Endothelial cell of umbilical vein (primary cell): ENCODE results near the gene CHST11. TPM values are rescaled to one million over a fixed set of nuclear protein-coding genes. Genes with fewer than 3 reads are reported as not detected.

Source experiments
- BruUV-seq: library from RNA; stranded (reverse); fragments of 400-500 nt; replicated peaks from 2 replicates; lab custom pipeline; 2021; lab: Mats Ljungman, UMichigan
- CTCF ChIA-PET: fragments of 300-600, 350-600 bp; sonication (Branson Sonifier 250); formaldehyde crosslinking; loops from one replicate; lab custom pipeline; 2021; ENCODE audit warnings: antibody characterized with exemption, inconsistent platforms; lab: Charles Lee
- POLR2A ChIA-PET: fragments of 300-600, 350-600 bp; sonication (Branson Sonifier 250); formaldehyde crosslinking; loops from one replicate; lab custom pipeline; 2021; ENCODE audit warnings: antibody characterized with exemption, inconsistent platforms; lab: Charles Lee
- DNase-seq: peaks from one replicate; pipeline ENCODE4 v3.0.0-alpha.2; 2011; ENCODE audit warnings: low read depth, low spot score
- FAIRE-seq: peaks from 2 replicates; lab custom pipeline; 2011; peaks lifted over from hg19 to GRCh38; lab: Jason Lieb, UNC
- H2AFZ ChIP-seq: 2 replicates; pipeline ENCODE4 v1.6.0; 2012; ENCODE audit warnings: low read depth, low read length, control low read depth, inconsistent platforms
- H3K27ac ChIP-seq: 2 replicates; pipeline ENCODE4 v1.5.1; 2011; ENCODE audit warnings: low read depth, mild to moderate bottlenecking, control low read depth, low read length, moderate library complexity; ENCODE audit not compliant: insufficient read depth
- H3K27me3 ChIP-seq, 2 experiments: 2 replicates each; pipeline versions ENCODE4 v1.6.0 to v1.6.1; 2011; ENCODE audit warnings: low read length in 2 of 2, mixed read lengths in 1 of 2; ENCODE audit not compliant: control insufficient read depth in 2 of 2, insufficient read depth in 2 of 2
- H3K36me3 ChIP-seq, 2 experiments: 2 replicates in 1 of 2; 3 replicates in 1 of 2; pipeline ENCODE4 v1.5.1; 2011; ENCODE audit warnings: low read length in 2 of 2, mild to moderate bottlenecking in 1 of 2, moderate library complexity in 1 of 2; ENCODE audit not compliant: control insufficient read depth in 2 of 2, insufficient read depth in 2 of 2; ENCODE audit errors: extremely low read depth in 1 of 2
- H3K4me1 ChIP-seq: 3 replicates; pipeline ENCODE4 v1.5.1; 2011; ENCODE audit warnings: mild to moderate bottlenecking, low read length; ENCODE audit not compliant: control insufficient read depth, insufficient read depth; ENCODE audit errors: extremely low read depth
- H3K4me2 ChIP-seq: 2 replicates; pipeline ENCODE4 v1.6.1; 2011; ENCODE audit warnings: low read length, control low read depth, mixed read lengths; ENCODE audit not compliant: insufficient read depth
- H3K4me3 ChIP-seq, 3 experiments: fragments of 200-600 bp in 1 of 3; sonication (generic), shearing (Covaris generic) in 1 of 3; replicated peaks in 1 of 3; 2 replicates each; pipeline ENCODE4 v1.5.1; 2011 to 2016; ENCODE audit warnings: control low read depth in 3 of 3, low read length in 3 of 3, mild to moderate bottlenecking in 2 of 3, inconsistent platforms in 1 of 3, low read depth in 1 of 3, moderate library complexity in 1 of 3; ENCODE audit not compliant: insufficient read depth in 1 of 3
- H3K79me2 ChIP-seq: 2 replicates; pipeline ENCODE4 v1.6.0; 2012; ENCODE audit warnings: low read length, inconsistent platforms; ENCODE audit not compliant: control insufficient read depth, insufficient read depth
- H3K9ac ChIP-seq: replicated peaks from 2 replicates; pipeline ENCODE3; 2011; ENCODE audit warnings: low read length, control low read depth; ENCODE audit not compliant: insufficient read depth; ENCODE audit errors: extremely low read depth
- H3K9me1 ChIP-seq: replicated peaks from 3 replicates; pipeline ENCODE4 v1.6.0; 2011; ENCODE audit warnings: mild to moderate bottlenecking, low read length; ENCODE audit not compliant: control insufficient read depth, insufficient read depth; ENCODE audit errors: extremely low read depth
- H3K9me3 ChIP-seq: replicated peaks from 2 replicates; pipeline ENCODE4 v1.5.1; 2012; ENCODE audit warnings: low read length, inconsistent platforms; ENCODE audit not compliant: control insufficient read depth, insufficient read depth
- H4K20me1 ChIP-seq: replicated peaks from 2 replicates; pipeline ENCODE3; 2011; ENCODE audit warnings: mild to moderate bottlenecking, low read length; ENCODE audit not compliant: control insufficient read depth, insufficient read depth; ENCODE audit errors: extremely low read depth
- EZH2 ChIP-seq: IDR thresholded peaks from 2 replicates; pipeline ENCODE4 v1.6.1; 2012; ENCODE audit warnings: borderline replicate concordance, low read depth, mild to moderate bottlenecking, moderate library complexity, low read length, inconsistent platforms; ENCODE audit not compliant: severe bottlenecking
- FOS ChIP-seq: IDR thresholded peaks from 2 replicates; pipeline ENCODE4 v1.6.1; 2011; ENCODE audit warnings: mild to moderate bottlenecking, low read length, moderate library complexity, borderline replicate concordance; ENCODE audit not compliant: insufficient read depth
- GATA2 ChIP-seq: IDR thresholded peaks from 2 replicates; pipeline ENCODE4 v1.7.0; 2011; ENCODE audit warnings: low read depth, mild to moderate bottlenecking, moderate library complexity, mixed read lengths, low read length; ENCODE audit not compliant: insufficient read length, insufficient read depth
- JUN ChIP-seq: IDR thresholded peaks from 2 replicates; pipeline ENCODE4 v1.6.1; 2011; ENCODE audit warnings: borderline replicate concordance, low read depth; ENCODE audit not compliant: insufficient read length, insufficient read depth
- MYC ChIP-seq: IDR thresholded peaks from one replicate; pipeline ENCODE4 v1.6.1; 2011; ENCODE audit warnings: mild to moderate bottlenecking, low read depth, low read length
- POLR2A ChIP-seq: IDR thresholded peaks from 2 replicates; pipeline ENCODE4 v1.6.1; 2012; ENCODE audit warnings: low read depth, mild to moderate bottlenecking, control low read depth, low read length
- POLR2AphosphoS5 ChIP-seq: IDR thresholded peaks from 2 replicates; pipeline ENCODE4 v1.6.1; 2012; ENCODE audit warnings: low read depth, mild to moderate bottlenecking, control low read depth, low read length, moderate library complexity; ENCODE audit not compliant: insufficient read depth
- dilution Hi-C: fragments of 300-500 bp; cut with MboI; formaldehyde crosslinking; loops from one replicate; pipeline ENCODE4 v1.15.0; 2019; ENCODE audit warnings: low sequenced_read_pairs; ENCODE audit not compliant: extremely low pct_ligation_motif_present
- intact Hi-C: fragments of 100-400 bp; cut with micrococcal nuclease; formaldehyde crosslinking; loops from one replicate; pipeline ENCODE4 v1.10.0; 2022
- polyA plus RNA-seq, 4 experiments: library from polyadenylated mRNA; depleted of rRNA in 3 of 4; stranded (reverse) in 3 of 4; unstranded in 1 of 4; fragments of >200 nt; gene quantifications; 2 replicates each; pipeline versions ENCODE4 v1.2.1 to v1.2.3, GENCODE V29; 2011 to 2012; ENCODE audit warnings: missing spikeins in 1 of 4
- total RNA-seq: library from RNA; stranded (reverse); gene quantifications from 2 replicates; pipeline ENCODE4 v1.2.3, GENCODE V29; 2021
- TF ChIP-seq, protein P1 (sequence below), 2 donors: IDR thresholded peaks; 1 replicate in 1 of 2; 2 replicates in 1 of 2; pipeline ENCODE4 v1.5.1; 2011; ENCODE audit warnings: low read length in 2 of 2, mild to moderate bottlenecking in 2 of 2, moderate library complexity in 2 of 2, control low read depth in 1 of 2, inconsistent platforms in 1 of 2, low read depth in 1 of 2; ENCODE audit not compliant: insufficient read depth in 1 of 2; ENCODE audit errors: extremely low read depth in 1 of 2
- TF ChIP-seq, protein P2 (sequence below): IDR thresholded peaks from 2 replicates; pipeline ENCODE4 v1.6.1; 2011; ENCODE audit not compliant: insufficient read depth, insufficient read length

The CHST11 gene
- total and polyA plus RNA-seq, 2 donors (not counting 3 experiments of a cell fraction or from before 2014, with no cell fraction given), result 19.7 to 20.9 TPM

DNA sequence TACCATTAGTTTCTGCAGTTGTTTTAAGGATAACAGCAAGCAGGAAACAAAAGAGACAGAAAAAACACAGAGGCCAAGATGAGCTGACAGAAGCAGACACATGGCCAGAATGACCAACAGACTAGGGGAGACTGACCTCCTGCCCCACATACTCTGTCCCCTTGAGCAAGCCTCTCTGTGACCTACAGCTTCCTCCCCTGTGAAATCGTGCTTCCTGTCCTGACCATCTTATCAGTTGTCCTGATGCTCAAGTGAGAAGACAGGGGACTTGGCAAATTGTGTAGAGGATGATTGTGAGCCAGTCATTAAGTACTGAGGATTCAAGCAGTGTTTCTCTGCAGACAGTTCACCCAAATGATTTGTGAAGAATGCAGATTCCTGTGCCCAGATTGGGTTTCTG, 272.3 kb downstream of the CHST11 start:
- H3K36me3 ChIP-seq, result no peaks in the 10 kb centered on the region
- intact Hi-C loops (loop anchor here (5.0 kb wide), 2 partner anchors 98 to 347 kb away; no protein-coding TSS in a partner anchor), dilution Hi-C loops (no loop called here)
- H3K9me3 ChIP-seq, result no peaks in the 10 kb centered on the region
- H3K4me2 ChIP-seq, result no peak overlapping the region
- H3K4me3 ChIP-seq, result no peak overlapping the region
- ChIA-PET CTCF (interaction anchor here (0.8 to 1.9 kb wide), 3 partner anchors 49 to 347 kb away, joined by 3 to 6 read pairs (median 3); no protein-coding TSS in a partner anchor), POLR2A (no interaction called here)
- no peak overlapping the region for H3K27ac ChIP-seq
- no peak overlapping the region for H3K9ac ChIP-seq
- H3K9me1 ChIP-seq, result no peaks in the 10 kb centered on the region
- no peaks in the 10 kb centered on the region for H4K20me1 ChIP-seq
- H2AFZ ChIP-seq, result no peak overlapping the region
- FAIRE-seq (peak; percentile 50), DNase-seq (no peak)
- no peaks in the 10 kb centered on the region for H3K79me2 ChIP-seq
- no TSS peak for BruUV-seq
- TF ChIP-seq GATA2 (no peak), POLR2AphosphoS5 (no peak), JUN (no peak), POLR2A (no peak), MYC (no peak), FOS (no peak), EZH2 (no peak)
- TF ChIP-seq, protein P1, sequence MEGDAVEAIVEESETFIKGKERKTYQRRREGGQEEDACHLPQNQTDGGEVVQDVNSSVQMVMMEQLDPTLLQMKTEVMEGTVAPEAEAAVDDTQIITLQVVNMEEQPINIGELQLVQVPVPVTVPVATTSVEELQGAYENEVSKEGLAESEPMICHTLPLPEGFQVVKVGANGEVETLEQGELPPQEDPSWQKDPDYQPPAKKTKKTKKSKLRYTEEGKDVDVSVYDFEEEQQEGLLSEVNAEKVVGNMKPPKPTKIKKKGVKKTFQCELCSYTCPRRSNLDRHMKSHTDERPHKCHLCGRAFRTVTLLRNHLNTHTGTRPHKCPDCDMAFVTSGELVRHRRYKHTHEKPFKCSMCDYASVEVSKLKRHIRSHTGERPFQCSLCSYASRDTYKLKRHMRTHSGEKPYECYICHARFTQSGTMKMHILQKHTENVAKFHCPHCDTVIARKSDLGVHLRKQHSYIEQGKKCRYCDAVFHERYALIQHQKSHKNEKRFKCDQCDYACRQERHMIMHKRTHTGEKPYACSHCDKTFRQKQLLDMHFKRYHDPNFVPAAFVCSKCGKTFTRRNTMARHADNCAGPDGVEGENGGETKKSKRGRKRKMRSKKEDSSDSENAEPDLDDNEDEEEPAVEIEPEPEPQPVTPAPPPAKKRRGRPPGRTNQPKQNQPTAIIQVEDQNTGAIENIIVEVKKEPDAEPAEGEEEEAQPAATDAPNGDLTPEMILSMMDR (IDR thresholded peaks at IDR 0.05; ENCODE audit: extremely low read depth in 1 of 2, insufficient read depth in 1 of 2, low read depth in 1 of 2, low read length in 2 of 2), result no peak
- TF ChIP-seq, protein P2, sequence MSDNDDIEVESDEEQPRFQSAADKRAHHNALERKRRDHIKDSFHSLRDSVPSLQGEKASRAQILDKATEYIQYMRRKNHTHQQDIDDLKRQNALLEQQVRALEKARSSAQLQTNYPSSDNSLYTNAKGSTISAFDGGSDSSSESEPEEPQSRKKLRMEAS, result no peak
- no peaks in the 10 kb centered on the region for H3K27me3 ChIP-seq
- peaks cover 13% of the 10 kb centered on the region for H3K4me1 ChIP-seq
